HepG2 (cell line): Measurements from ENCODE around the gene CASZ1. TPM values are rescaled to one million over a fixed set of nuclear protein-coding genes. Genes with fewer than 3 reads are reported as not detected.

Experiments used
- ARNT2 ChIP-seq: sonication (generic); formaldehyde crosslinking; IDR thresholded peaks from 2 replicates; pipeline ENCODE4 v1.8.0; 2022; ENCODE audit warnings: mild to moderate bottlenecking, low read depth, missing genetic modification reagents, moderate library complexity
- BRCA1 ChIP-seq: sonication (generic); formaldehyde crosslinking; IDR thresholded peaks from 2 replicates; pipeline ENCODE4 v1.4.0; 2020; ENCODE audit warnings: missing genetic modification reagents
- ELF4 ChIP-seq: sonication (generic); formaldehyde crosslinking; IDR thresholded peaks from 2 replicates; pipeline ENCODE4 v1.5.0; 2020; ENCODE audit warnings: missing genetic modification reagents, mild to moderate bottlenecking, moderate library complexity, borderline replicate concordance
- KDM5B ChIP-seq: sonication (generic); formaldehyde crosslinking; IDR thresholded peaks from 2 replicates; pipeline ENCODE4 v1.4.0; 2020; ENCODE audit warnings: missing genetic modification reagents, mild to moderate bottlenecking, borderline replicate concordance
- MED1 ChIP-seq: sonication (generic); formaldehyde crosslinking; IDR thresholded peaks from 2 replicates; pipeline ENCODE4 v1.4.0; 2020; ENCODE audit warnings: missing genetic modification reagents
- NR1H2 ChIP-seq: sonication (generic); formaldehyde crosslinking; IDR thresholded peaks from 2 replicates; pipeline ENCODE4 v1.8.1; 2022; ENCODE audit warnings: low read depth, missing genetic modification reagents, borderline replicate concordance
- NR2F6 ChIP-seq, 2 experiments: IDR thresholded peaks; 2 replicates each; pipeline ENCODE4 v1.6.1; 2016; ENCODE audit warnings: antibody characterized with exemption in 1 of 2, mild to moderate bottlenecking in 1 of 2
- PAXIP1 ChIP-seq: sonication (generic); formaldehyde crosslinking; conservative IDR thresholded peaks from 2 replicates; pipeline ENCODE4 v1.4.0; 2020; ENCODE audit warnings: mild to moderate bottlenecking, missing genetic modification reagents, moderate library complexity
- PHF5A ChIP-seq: IDR thresholded peaks from one replicate; pipeline ENCODE4 v1.6.1; 2018; ENCODE audit warnings: low read depth, missing genetic modification reagents; ENCODE audit not compliant: unreplicated experiment
- RELA ChIP-seq: sonication (generic); formaldehyde crosslinking; IDR thresholded peaks from 2 replicates; pipeline ENCODE4 v1.4.0; 2020; ENCODE audit warnings: missing genetic modification reagents
- TAF15 ChIP-seq: fragments of 200-400 bp; formaldehyde crosslinking; IDR thresholded peaks from one replicate; pipeline ENCODE4 v1.6.1; 2018; ENCODE audit warnings: mild to moderate bottlenecking, low read depth, low read length; ENCODE audit not compliant: poor library complexity, severe bottlenecking
- TRIM24 ChIP-seq: sonication (generic); formaldehyde crosslinking; IDR thresholded peaks from 2 replicates; pipeline ENCODE4 v1.8.0; 2022; ENCODE audit warnings: mild to moderate bottlenecking, missing genetic modification reagents
- YY1 ChIP-seq: IDR thresholded peaks from 2 replicates; pipeline ENCODE4 v1.6.1; 2011; ENCODE audit warnings: low read length, low read depth, moderate library complexity, mild to moderate bottlenecking; ENCODE audit not compliant: insufficient read depth, insufficient replicate concordance
- ZBTB1 ChIP-seq: sonication (generic); formaldehyde crosslinking; IDR thresholded peaks from 2 replicates; pipeline ENCODE4 v1.4.0; 2020; ENCODE audit warnings: missing genetic modification reagents, borderline replicate concordance
- ZBTB3 ChIP-seq: sonication (generic); formaldehyde crosslinking; IDR thresholded peaks from 2 replicates; pipeline ENCODE4 v1.4.0; 2020; ENCODE audit warnings: low read depth, mild to moderate bottlenecking, moderate library complexity, missing genetic modification reagents, borderline replicate concordance
- ZMYM2 ChIP-seq: sonication (generic); formaldehyde crosslinking; IDR thresholded peaks from 2 replicates; pipeline ENCODE4 v1.8.0; 2022; ENCODE audit warnings: mild to moderate bottlenecking, missing genetic modification reagents
- ZMYM3 ChIP-seq: sonication (generic); formaldehyde crosslinking; IDR thresholded peaks from 2 replicates; pipeline ENCODE4 v1.5.1; 2020; ENCODE audit warnings: mild to moderate bottlenecking, missing genetic modification reagents
- ZNF546 ChIP-seq: sonication (generic); formaldehyde crosslinking; conservative IDR thresholded peaks from 2 replicates; pipeline ENCODE4 v1.8.1; 2023; ENCODE audit warnings: mild to moderate bottlenecking, missing genetic modification reagents
- ZNF589 ChIP-seq: sonication (generic); formaldehyde crosslinking; conservative IDR thresholded peaks from 2 replicates; pipeline ENCODE4 v1.8.0; 2022; ENCODE audit warnings: mild to moderate bottlenecking, moderate library complexity, missing genetic modification reagents
- ZNF704 ChIP-seq: sonication (generic); formaldehyde crosslinking; IDR thresholded peaks from 2 replicates; pipeline ENCODE4 v1.8.1; 2023; ENCODE audit warnings: mild to moderate bottlenecking, inconsistent platforms, moderate library complexity, missing genetic modification reagents, borderline replicate concordance
- ZNF792 ChIP-seq: IDR thresholded peaks from 2 replicates; pipeline ENCODE4 v1.6.1; 2016
- ZZZ3 ChIP-seq: sonication (generic); formaldehyde crosslinking; IDR thresholded peaks from 2 replicates; pipeline ENCODE4 v1.4.0; 2020; ENCODE audit warnings: missing genetic modification reagents, mild to moderate bottlenecking, borderline replicate concordance
- polyA plus RNA-seq, 8 experiments: library from polyadenylated mRNA; depleted of rRNA in 3 of 8; stranded (reverse) in 7 of 8; unstranded in 1 of 8; fragments of >200 nt; fragmentation: Illumina TruSeq in 4 of 8; extraction: Trizol in 4 of 8; gene quantifications; 2 replicates each; pipeline versions ENCODE4 v1.2.1 to v1.2.3, GENCODE V29; 2011 to 2016; ENCODE audit warnings: low read depth in 4 of 8, missing spikeins in 1 of 8, mixed read lengths in 1 of 8; ENCODE audit not compliant: insufficient read depth in 1 of 8
- total RNA-seq, 5 experiments: library from RNA; depleted of rRNA; stranded (reverse); fragments of >200 nt; fragmentation: Illumina TruSeq; extraction: Trizol; gene quantifications; 2 replicates each; pipeline ENCODE4 v1.2.3, GENCODE V29; 2016; ENCODE audit warnings: low read depth in 1 of 5
- TF ChIP-seq, protein P1 (sequence below): sonication (generic); formaldehyde crosslinking; IDR thresholded peaks from 2 replicates; pipeline ENCODE4 v1.8.0; 2022; ENCODE audit warnings: missing genetic modification reagents, mild to moderate bottlenecking, borderline replicate concordance
- TF ChIP-seq, protein P2 (sequence below): sonication (generic); formaldehyde crosslinking; IDR thresholded peaks from 2 replicates; pipeline ENCODE4 v1.8.1; 2023; ENCODE audit warnings: mild to moderate bottlenecking, missing genetic modification reagents

Gene CASZ1
- total and polyA plus RNA-seq, 2 of the 13 experiments (the other 11 are each of a cell fraction or from before 2014, with no cell fraction given): 1.9 to 3.7 TPM

- TF ChIP-seq ZMYM2 (CRISPR knock-in tag) (no peak), TAF15 (peak; percentile 65), ZMYM3 (no peak), ZNF792 (CRISPR knock-in tag) (peak; percentile 44; the same call in 1 of the 2 replicates), RELA (CRISPR knock-in tag) (no peak), BRCA1 (CRISPR knock-in tag) (no peak), NR2F6 (IDR thresholded peaks at IDR 0.05) (peak; percentile 21; the same call in 1 of the 2 replicates), NR2F6 (CRISPR knock-in tag; IDR thresholded peaks at IDR 0.05) (peak; percentile 48; the same call in 1 of the 2 replicates), KDM5B (peak; percentile 58; the same call in 1 of the 2 replicates), TRIM24 (no peak), ZBTB1 (CRISPR knock-in tag) (no peak), MED1 (CRISPR knock-in tag) (no peak), ZNF704 (no peak), PAXIP1 (no peak), NR1H2 (CRISPR knock-in tag) (no peak), ARNT2 (CRISPR knock-in tag) (peak; percentile 33; the same call in 1 of the 2 replicates), ZZZ3 (no peak), ELF4 (CRISPR knock-in tag) (no peak), ZNF589 (CRISPR knock-in tag) (no peak), YY1 (peak; percentile 15), PHF5A (CRISPR knock-in tag) (no peak), ZNF546 (CRISPR knock-in tag) (no peak), ZBTB3 (CRISPR knock-in tag) (peak; percentile 54; the same call in 1 of the 2 replicates)
- TF ChIP-seq, protein P1, sequence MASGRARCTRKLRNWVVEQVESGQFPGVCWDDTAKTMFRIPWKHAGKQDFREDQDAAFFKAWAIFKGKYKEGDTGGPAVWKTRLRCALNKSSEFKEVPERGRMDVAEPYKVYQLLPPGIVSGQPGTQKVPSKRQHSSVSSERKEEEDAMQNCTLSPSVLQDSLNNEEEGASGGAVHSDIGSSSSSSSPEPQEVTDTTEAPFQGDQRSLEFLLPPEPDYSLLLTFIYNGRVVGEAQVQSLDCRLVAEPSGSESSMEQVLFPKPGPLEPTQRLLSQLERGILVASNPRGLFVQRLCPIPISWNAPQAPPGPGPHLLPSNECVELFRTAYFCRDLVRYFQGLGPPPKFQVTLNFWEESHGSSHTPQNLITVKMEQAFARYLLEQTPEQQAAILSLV (CRISPR knock-in tag): no peak
- TF ChIP-seq, protein P2, sequence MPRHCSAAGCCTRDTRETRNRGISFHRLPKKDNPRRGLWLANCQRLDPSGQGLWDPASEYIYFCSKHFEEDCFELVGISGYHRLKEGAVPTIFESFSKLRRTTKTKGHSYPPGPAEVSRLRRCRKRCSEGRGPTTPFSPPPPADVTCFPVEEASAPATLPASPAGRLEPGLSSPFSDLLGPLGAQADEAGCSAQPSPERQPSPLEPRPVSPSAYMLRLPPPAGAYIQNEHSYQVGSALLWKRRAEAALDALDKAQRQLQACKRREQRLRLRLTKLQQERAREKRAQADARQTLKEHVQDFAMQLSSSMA (CRISPR knock-in tag): no peak
These were observed 92.0 kb downstream of the CASZ1 start (continued) for GRCh38 chr1:10704368-10704882.
